A549 (cell line): ENCODE results near the gene PHTF2. TPM values are rescaled to one million over a fixed set of nuclear protein-coding genes. Genes with fewer than 3 reads are reported as not detected.

Experiments
- ATAC-seq, 2 experiments: fragments of 200-7000 bp in 1 of 2; fragments of >200 bp in 1 of 2; cut with Nextera tagmentation in 1 of 2; cut with Tn5 transposase in 1 of 2; 3 replicates each; pipeline versions ENCODE4 v1.8.0 to v1.9.1; 2018 to 2020; ENCODE audit warnings: mild to moderate bottlenecking in 1 of 2, moderate library complexity in 1 of 2
- CTCF ChIA-PET: fragments of 300-600 bp; sonication (Branson Sonifier 250); formaldehyde crosslinking; extraction: SDS; loops from one replicate; lab custom pipeline; 2021; ENCODE audit warnings: antibody characterized with exemption, inconsistent platforms; lab: Yijun Ruan, JAX
- POLR2A ChIA-PET: fragments of 350-600 bp; formaldehyde crosslinking; extraction: SDS; loops from one replicate; lab custom pipeline; 2021; ENCODE audit warnings: antibody characterized with exemption, inconsistent platforms; lab: Yijun Ruan, JAX
- DNase-seq, 2 experiments: peaks; one replicate each; pipeline versions ENCODE4 v3.0.0 to v3.0.0-alpha.2; 2011 to 2016; ENCODE audit warnings: low read depth in 1 of 2, low spot score in 1 of 2
- FAIRE-seq: peaks from 2 replicates; lab custom pipeline; 2011; peaks lifted over from hg19 to GRCh38; lab: Jason Lieb, UNC
- H3K27ac ChIP-seq, 2 experiments: fragments of >200 bp; sonication (Bioruptor Twin); formaldehyde crosslinking; 3 replicates each; pipeline ENCODE4 v1.5.1; 2016 to 2017
- H3K4me1 ChIP-seq: fragments of >200 bp; sonication (Bioruptor Twin); formaldehyde crosslinking; 3 replicates; pipeline ENCODE4 v1.6.1; 2016
- H3K4me2 ChIP-seq: fragments of >200 bp; sonication (Bioruptor Twin); formaldehyde crosslinking; 3 replicates; pipeline ENCODE4 v1.6.1; 2016
- H3K4me3 ChIP-seq: fragments of >200 bp; sonication (Bioruptor Twin); formaldehyde crosslinking; 3 replicates; pipeline ENCODE4 v1.5.1; 2016
- H3K9me3 ChIP-seq: fragments of >200 bp; sonication (Bioruptor Twin); formaldehyde crosslinking; 3 replicates; pipeline ENCODE4 v1.6.1; 2016
- CBX8 ChIP-seq: fragments of 200-600 bp; sonication (generic); IDR thresholded peaks from 2 replicates; pipeline ENCODE4 v1.6.1; 2016
- CHD2 ChIP-seq: fragments of 150-350 bp; IDR thresholded peaks from 2 replicates; pipeline ENCODE4 v1.6.1; 2014; ENCODE audit warnings: low read length; ENCODE audit not compliant: partially characterized antibody
- CHD4 ChIP-seq: fragments of 200-600 bp; sonication (generic); IDR thresholded peaks from 2 replicates; pipeline ENCODE4 v1.6.1; 2016; ENCODE audit warnings: antibody characterized with exemption, mild to moderate bottlenecking, borderline replicate concordance
- EHMT2 ChIP-seq: fragments of 200-600 bp; sonication (generic); IDR thresholded peaks from 2 replicates; pipeline ENCODE4 v1.6.1; 2016; ENCODE audit warnings: antibody characterized with exemption, low read depth, mild to moderate bottlenecking, moderate library complexity
- FOSL2 ChIP-seq, 2 experiments: fragments of 450-650 bp in 1 of 2; fragments of >200 bp in 1 of 2; sonication (Bioruptor Twin) in 1 of 2; formaldehyde crosslinking; IDR thresholded peaks; 2 replicates each; pipeline versions ENCODE4 v1.5.0 to v1.6.1; 2016 to 2020; ENCODE audit warnings: mild to moderate bottlenecking in 1 of 2, moderate library complexity in 1 of 2
- KDM1A ChIP-seq: fragments of 200-600 bp; sonication (generic); IDR thresholded peaks from 2 replicates; pipeline ENCODE4 v1.6.1; 2016; ENCODE audit warnings: low read depth, mild to moderate bottlenecking
- MAZ ChIP-seq: fragments of 150-350 bp; IDR thresholded peaks from 2 replicates; pipeline ENCODE4 v1.6.1; 2014; ENCODE audit warnings: antibody characterized with exemption, low read depth, low read length, borderline replicate concordance
- NPAS2 ChIP-seq: fragments of 250-450 bp; sonication (Bioruptor Pico); IDR thresholded peaks from 2 replicates; pipeline ENCODE4 v1.8.0; 2022; ENCODE audit warnings: mild to moderate bottlenecking, moderate library complexity, borderline replicate concordance
- NR3C1 ChIP-seq: fragments of >200 bp; sonication (Bioruptor Twin); formaldehyde crosslinking; IDR thresholded peaks from 3 replicates; pipeline ENCODE4 v1.6.1; 2017
- PHF8 ChIP-seq: fragments of 200-600 bp; sonication (generic); IDR thresholded peaks from 2 replicates; pipeline ENCODE4 v1.6.1; 2016; ENCODE audit warnings: low read depth, mild to moderate bottlenecking, antibody characterized with exemption, moderate library complexity, borderline replicate concordance
- RAD21 ChIP-seq, 2 experiments: fragments of >200 bp in 1 of 2; sonication (Bioruptor Twin) in 1 of 2; formaldehyde crosslinking in 1 of 2; IDR thresholded peaks in 1 of 2; conservative IDR thresholded peaks in 1 of 2; 2 replicates in 1 of 2; 3 replicates in 1 of 2; pipeline ENCODE4 v1.6.1; 2012 to 2018; ENCODE audit warnings: inconsistent platforms in 1 of 2
- SMC3 ChIP-seq: fragments of >200 bp; sonication (Bioruptor Twin); formaldehyde crosslinking; IDR thresholded peaks from 3 replicates; pipeline ENCODE4 v1.6.1; 2018; ENCODE audit warnings: inconsistent platforms
- TFCP2L1 ChIP-seq: fragments of 250-450 bp; sonication (Bioruptor Pico); IDR thresholded peaks from 2 replicates; pipeline ENCODE4 v1.5.0; 2021; ENCODE audit warnings: mild to moderate bottlenecking
- ZFP36 ChIP-seq: fragments of 450-650 bp; IDR thresholded peaks from 2 replicates; pipeline ENCODE4 v1.6.1; 2014; ENCODE audit warnings: borderline replicate concordance; ENCODE audit not compliant: partially characterized antibody
- ZSCAN20 ChIP-seq: fragments of 250-450 bp; sonication (Bioruptor Pico); IDR thresholded peaks from 2 replicates; pipeline ENCODE4 v1.8.0; 2022; ENCODE audit warnings: mild to moderate bottlenecking, moderate library complexity
- WGBS: methylation state at CpG from one replicate; pipeline ENCODE4 v1.1.6; 2017; ENCODE audit errors: missing lambda C conversion rate; 5-methylcytosine and 5-hydroxymethylcytosine counted together
- polyA plus RNA-seq, 4 experiments: library from polyadenylated mRNA; depleted of rRNA in 3 of 4; stranded (reverse); fragments of >200 nt; fragmentation: RNase III in 1 of 4; extraction: RNeasy Plus Mini Kit Qiagen cat#74134 plus additional on column Dnase treatment in 1 of 4; gene quantifications; 2 replicates in 3 of 4; 3 replicates in 1 of 4; pipeline ENCODE4 v1.2.3, GENCODE V29; 2011 to 2017
- TF ChIP-seq, protein P1 (sequence below): fragments of >200 bp; sonication (Bioruptor Twin); formaldehyde crosslinking; IDR thresholded peaks from 2 replicates; pipeline ENCODE4 v1.6.1; 2016
- TF ChIP-seq, protein P2 (sequence below): fragments of 200-600 bp; sonication (generic); IDR thresholded peaks from 2 replicates; pipeline ENCODE4 v1.6.1; 2016; ENCODE audit warnings: antibody characterized with exemption, mild to moderate bottlenecking, moderate library complexity
- TF ChIP-seq, protein P3 (sequence below): fragments of >200 bp; sonication (Bioruptor Twin); formaldehyde crosslinking; IDR thresholded peaks from 3 replicates; pipeline ENCODE4 v1.5.1; 2016
- TF ChIP-seq, protein P4 (sequence below): fragments of 150-350 bp; IDR thresholded peaks from 2 replicates; pipeline ENCODE4 v1.6.1; 2014; ENCODE audit warnings: low read depth, mild to moderate bottlenecking, low read length
- TF ChIP-seq, protein P5 (sequence below): IDR thresholded peaks from 2 replicates; pipeline ENCODE4 v1.6.1; 2012; ENCODE audit warnings: low read depth, borderline replicate concordance
- TF ChIP-seq, protein P6 (sequence below): fragments of >200 bp; sonication (Bioruptor Twin); formaldehyde crosslinking; IDR thresholded peaks from 3 replicates; pipeline ENCODE4 v1.6.1; 2016

PHTF2 gene
- polyA plus RNA-seq, 2 of the 4 experiments (the other 2 are of a cell fraction), result 14.5 to 41.6 TPM

DNA sequence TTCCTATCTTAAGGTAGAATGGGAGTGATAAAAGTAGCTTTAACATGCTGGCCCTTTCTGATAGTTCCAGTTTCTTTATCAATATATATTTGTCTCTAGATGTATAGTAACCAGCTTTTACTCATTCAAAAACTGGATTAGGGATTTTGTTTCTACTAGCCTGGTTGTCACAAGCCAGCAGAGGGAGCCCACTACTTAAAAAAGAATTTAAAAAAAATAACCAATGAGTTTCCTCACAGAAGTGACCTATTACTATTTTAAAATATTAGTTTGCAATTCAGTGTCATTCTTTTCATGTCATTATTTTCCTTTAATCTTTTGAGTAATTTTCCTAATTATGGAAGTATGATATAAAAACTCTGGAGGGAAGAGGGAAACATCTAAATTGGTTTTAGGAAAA, 142.1 kb downstream of the PHTF2 start:
- peak; percentile 30 to 38 for DNase-seq
- H3K4me1 ChIP-seq, result no peaks in the 10 kb centered on the region
- ChIA-PET CTCF (interaction anchor here (0.6 to 2.7 kb wide), 8 partner anchors 9 to 193 kb away, joined by 3 to 9 read pairs (median 4); no protein-coding TSS in a partner anchor), POLR2A (no interaction called here)
- TF ChIP-seq, protein P1, sequence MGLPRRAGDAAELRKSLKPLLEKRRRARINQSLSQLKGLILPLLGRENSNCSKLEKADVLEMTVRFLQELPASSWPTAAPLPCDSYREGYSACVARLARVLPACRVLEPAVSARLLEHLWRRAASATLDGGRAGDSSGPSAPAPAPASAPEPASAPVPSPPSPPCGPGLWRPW, result no peak
- TF ChIP-seq, protein P2, sequence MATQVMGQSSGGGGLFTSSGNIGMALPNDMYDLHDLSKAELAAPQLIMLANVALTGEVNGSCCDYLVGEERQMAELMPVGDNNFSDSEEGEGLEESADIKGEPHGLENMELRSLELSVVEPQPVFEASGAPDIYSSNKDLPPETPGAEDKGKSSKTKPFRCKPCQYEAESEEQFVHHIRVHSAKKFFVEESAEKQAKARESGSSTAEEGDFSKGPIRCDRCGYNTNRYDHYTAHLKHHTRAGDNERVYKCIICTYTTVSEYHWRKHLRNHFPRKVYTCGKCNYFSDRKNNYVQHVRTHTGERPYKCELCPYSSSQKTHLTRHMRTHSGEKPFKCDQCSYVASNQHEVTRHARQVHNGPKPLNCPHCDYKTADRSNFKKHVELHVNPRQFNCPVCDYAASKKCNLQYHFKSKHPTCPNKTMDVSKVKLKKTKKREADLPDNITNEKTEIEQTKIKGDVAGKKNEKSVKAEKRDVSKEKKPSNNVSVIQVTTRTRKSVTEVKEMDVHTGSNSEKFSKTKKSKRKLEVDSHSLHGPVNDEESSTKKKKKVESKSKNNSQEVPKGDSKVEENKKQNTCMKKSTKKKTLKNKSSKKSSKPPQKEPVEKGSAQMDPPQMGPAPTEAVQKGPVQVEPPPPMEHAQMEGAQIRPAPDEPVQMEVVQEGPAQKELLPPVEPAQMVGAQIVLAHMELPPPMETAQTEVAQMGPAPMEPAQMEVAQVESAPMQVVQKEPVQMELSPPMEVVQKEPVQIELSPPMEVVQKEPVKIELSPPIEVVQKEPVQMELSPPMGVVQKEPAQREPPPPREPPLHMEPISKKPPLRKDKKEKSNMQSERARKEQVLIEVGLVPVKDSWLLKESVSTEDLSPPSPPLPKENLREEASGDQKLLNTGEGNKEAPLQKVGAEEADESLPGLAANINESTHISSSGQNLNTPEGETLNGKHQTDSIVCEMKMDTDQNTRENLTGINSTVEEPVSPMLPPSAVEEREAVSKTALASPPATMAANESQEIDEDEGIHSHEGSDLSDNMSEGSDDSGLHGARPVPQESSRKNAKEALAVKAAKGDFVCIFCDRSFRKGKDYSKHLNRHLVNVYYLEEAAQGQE, result no peak
- TF ChIP-seq NR3C1, result no peak
- TF ChIP-seq NPAS2 (CRISPR knock-in tag), result no peak
- TF ChIP-seq RAD21 (conservative IDR thresholded peaks at IDR 0.05 in 1 of 2, IDR thresholded peaks at IDR 0.05 in 1 of 2), result peak; percentile 71 to 84
- TF ChIP-seq ZSCAN20 (CRISPR knock-in tag), result no peak
- peak; percentile 71 for TF ChIP-seq SMC3
- no peak for TF ChIP-seq CHD2
- TF ChIP-seq, protein P3, sequence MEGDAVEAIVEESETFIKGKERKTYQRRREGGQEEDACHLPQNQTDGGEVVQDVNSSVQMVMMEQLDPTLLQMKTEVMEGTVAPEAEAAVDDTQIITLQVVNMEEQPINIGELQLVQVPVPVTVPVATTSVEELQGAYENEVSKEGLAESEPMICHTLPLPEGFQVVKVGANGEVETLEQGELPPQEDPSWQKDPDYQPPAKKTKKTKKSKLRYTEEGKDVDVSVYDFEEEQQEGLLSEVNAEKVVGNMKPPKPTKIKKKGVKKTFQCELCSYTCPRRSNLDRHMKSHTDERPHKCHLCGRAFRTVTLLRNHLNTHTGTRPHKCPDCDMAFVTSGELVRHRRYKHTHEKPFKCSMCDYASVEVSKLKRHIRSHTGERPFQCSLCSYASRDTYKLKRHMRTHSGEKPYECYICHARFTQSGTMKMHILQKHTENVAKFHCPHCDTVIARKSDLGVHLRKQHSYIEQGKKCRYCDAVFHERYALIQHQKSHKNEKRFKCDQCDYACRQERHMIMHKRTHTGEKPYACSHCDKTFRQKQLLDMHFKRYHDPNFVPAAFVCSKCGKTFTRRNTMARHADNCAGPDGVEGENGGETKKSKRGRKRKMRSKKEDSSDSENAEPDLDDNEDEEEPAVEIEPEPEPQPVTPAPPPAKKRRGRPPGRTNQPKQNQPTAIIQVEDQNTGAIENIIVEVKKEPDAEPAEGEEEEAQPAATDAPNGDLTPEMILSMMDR, result peak; percentile 86
- ATAC-seq, result peak in 1 of 2 experiments; percentile 61; a peak in 3 of 6 replicates
- no peak for FAIRE-seq
- no peak overlapping the region for H3K4me2 ChIP-seq
- H3K9me3 ChIP-seq, result no peaks in the 10 kb centered on the region
- no peak overlapping the region for H3K4me3 ChIP-seq
- no peak overlapping the region for H3K27ac ChIP-seq

DNA sequence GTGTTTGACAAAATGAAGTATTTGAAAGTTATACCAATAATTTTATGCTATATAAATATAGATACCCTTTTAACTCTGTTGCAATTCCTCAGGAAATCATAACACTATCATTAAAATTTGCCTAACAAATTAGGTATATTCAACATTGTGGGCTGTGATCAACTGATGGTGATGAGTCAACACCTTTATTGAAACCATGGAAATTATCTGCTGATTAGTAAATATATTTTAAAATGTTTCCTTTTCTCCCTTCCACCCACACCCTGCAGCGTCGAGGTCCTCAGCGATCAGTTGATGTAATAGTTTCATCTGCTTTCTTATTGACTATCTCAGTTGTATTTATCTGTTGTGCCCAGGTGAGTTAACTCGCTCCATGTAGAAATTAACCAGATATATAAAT, 143.9 kb downstream of the PHTF2 start:
- 94% methylated on average over 4 of the region's 4 CpGs for WGBS
- H3K4me3 ChIP-seq, result no peak overlapping the region
- ChIA-PET POLR2A (no interaction called here), CTCF (no interaction called here)
- no peak overlapping the region for H3K27ac ChIP-seq
- H3K4me1 ChIP-seq, result no peaks in the 10 kb centered on the region
- DNase-seq (no peak), ATAC-seq (no peak), FAIRE-seq (no peak)
- TF ChIP-seq ZFP36, result no peak
- no peak for TF ChIP-seq KDM1A
- TF ChIP-seq, protein P2, result no peak
- no peak for TF ChIP-seq RAD21 (conservative IDR thresholded peaks at IDR 0.05 in 1 of 2, IDR thresholded peaks at IDR 0.05 in 1 of 2)
- TF ChIP-seq MAZ, result no peak
- TF ChIP-seq TFCP2L1 (CRISPR knock-in tag), result no peak
- no peak for TF ChIP-seq FOSL2 (IDR thresholded peaks at IDR 0.05)
- no peak for TF ChIP-seq FOSL2 (CRISPR knock-in tag; IDR thresholded peaks at IDR 0.05)
- TF ChIP-seq, protein P4, sequence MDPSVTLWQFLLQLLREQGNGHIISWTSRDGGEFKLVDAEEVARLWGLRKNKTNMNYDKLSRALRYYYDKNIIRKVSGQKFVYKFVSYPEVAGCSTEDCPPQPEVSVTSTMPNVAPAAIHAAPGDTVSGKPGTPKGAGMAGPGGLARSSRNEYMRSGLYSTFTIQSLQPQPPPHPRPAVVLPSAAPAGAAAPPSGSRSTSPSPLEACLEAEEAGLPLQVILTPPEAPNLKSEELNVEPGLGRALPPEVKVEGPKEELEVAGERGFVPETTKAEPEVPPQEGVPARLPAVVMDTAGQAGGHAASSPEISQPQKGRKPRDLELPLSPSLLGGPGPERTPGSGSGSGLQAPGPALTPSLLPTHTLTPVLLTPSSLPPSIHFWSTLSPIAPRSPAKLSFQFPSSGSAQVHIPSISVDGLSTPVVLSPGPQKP, result no peak
- TF ChIP-seq EHMT2, result no peak
- TF ChIP-seq CHD4, result no peak
- TF ChIP-seq CBX8, result no peak
- TF ChIP-seq PHF8, result no peak
- TF ChIP-seq, protein P5, sequence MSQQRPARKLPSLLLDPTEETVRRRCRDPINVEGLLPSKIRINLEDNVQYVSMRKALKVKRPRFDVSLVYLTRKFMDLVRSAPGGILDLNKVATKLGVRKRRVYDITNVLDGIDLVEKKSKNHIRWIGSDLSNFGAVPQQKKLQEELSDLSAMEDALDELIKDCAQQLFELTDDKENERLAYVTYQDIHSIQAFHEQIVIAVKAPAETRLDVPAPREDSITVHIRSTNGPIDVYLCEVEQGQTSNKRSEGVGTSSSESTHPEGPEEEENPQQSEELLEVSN, result no peak
- TF ChIP-seq, protein P6, sequence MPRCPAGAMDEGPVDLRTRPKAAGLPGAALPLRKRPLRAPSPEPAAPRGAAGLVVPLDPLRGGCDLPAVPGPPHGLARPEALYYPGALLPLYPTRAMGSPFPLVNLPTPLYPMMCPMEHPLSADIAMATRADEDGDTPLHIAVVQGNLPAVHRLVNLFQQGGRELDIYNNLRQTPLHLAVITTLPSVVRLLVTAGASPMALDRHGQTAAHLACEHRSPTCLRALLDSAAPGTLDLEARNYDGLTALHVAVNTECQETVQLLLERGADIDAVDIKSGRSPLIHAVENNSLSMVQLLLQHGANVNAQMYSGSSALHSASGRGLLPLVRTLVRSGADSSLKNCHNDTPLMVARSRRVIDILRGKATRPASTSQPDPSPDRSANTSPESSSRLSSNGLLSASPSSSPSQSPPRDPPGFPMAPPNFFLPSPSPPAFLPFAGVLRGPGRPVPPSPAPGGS, result no peak
- H3K9me3 ChIP-seq, result no peaks in the 10 kb centered on the region
- H3K4me2 ChIP-seq, result no peak overlapping the region
